HCT116 (cell line): ENCODE measurements around the gene EYA2.

ENCODE experiments used
- CBX3 ChIP-seq: IDR thresholded peaks from 2 replicates; pipeline ENCODE4 v1.6.1; 2012; ENCODE audit warnings: low read depth
- CEBPB ChIP-seq: IDR thresholded peaks from 2 replicates; pipeline ENCODE4 v1.6.1; 2012; ENCODE audit warnings: low read depth
- EZH2 ChIP-seq: fragments of 200-600 bp; sonication (generic); IDR thresholded peaks from 2 replicates; pipeline ENCODE4 v1.6.1; 2017; ENCODE audit warnings: antibody characterized with exemption, mixed run types
- EZH2phosphoT487 ChIP-seq: fragments of 200-600 bp; IDR thresholded peaks from 2 replicates; pipeline ENCODE4 v1.6.1; 2018; ENCODE audit warnings: antibody characterized with exemption, borderline replicate concordance
- JUND ChIP-seq: IDR thresholded peaks from 2 replicates; pipeline ENCODE4 v1.6.1; 2012
- POLR2A ChIP-seq: IDR thresholded peaks from 2 replicates; pipeline ENCODE4 v1.7.0; 2011; ENCODE audit warnings: borderline replicate concordance; ENCODE audit not compliant: insufficient read depth, insufficient read length; ENCODE audit errors: extremely low read depth
- POLR2AphosphoS5 ChIP-seq: IDR thresholded peaks from 2 replicates; pipeline ENCODE4 v1.6.1; 2011; ENCODE audit warnings: mild to moderate bottlenecking, low read depth, low read length, moderate library complexity
- RAD21 ChIP-seq: IDR thresholded peaks from 2 replicates; pipeline ENCODE4 v1.6.1; 2012; ENCODE audit warnings: low read depth, mild to moderate bottlenecking
- SP1 ChIP-seq: IDR thresholded peaks from 2 replicates; pipeline ENCODE4 v1.6.1; 2012; ENCODE audit warnings: low read depth
- ZFX ChIP-seq: fragments of 450-650 bp; IDR thresholded peaks from 2 replicates; pipeline ENCODE4 v1.6.1; 2017
- TF ChIP-seq, protein P1 (sequence below), 3 experiments: fragments of 200-600 bp in 1 of 3; sonication (generic) in 1 of 3; IDR thresholded peaks in 2 of 3; conservative IDR thresholded peaks in 1 of 3; 2 replicates each; pipeline ENCODE4 v1.5.1; 2012 to 2017; ENCODE audit warnings: low read depth in 2 of 3, low read length in 2 of 3, antibody characterized with exemption in 1 of 3, borderline replicate concordance in 1 of 3, control low read depth in 1 of 3, mild to moderate bottlenecking in 1 of 3, mixed read lengths in 1 of 3, mixed run types in 1 of 3, moderate library complexity in 1 of 3; ENCODE audit not compliant: insufficient read depth in 1 of 3
- TF ChIP-seq, protein P2 (sequence below): IDR thresholded peaks from 2 replicates; pipeline ENCODE4 v1.6.1; 2012
- TF ChIP-seq, protein P3 (sequence below): IDR thresholded peaks from 2 replicates; pipeline ENCODE4 v1.6.1; 2012
- TF ChIP-seq, protein P4 (sequence below): IDR thresholded peaks from 2 replicates; pipeline ENCODE4 v1.6.1; 2011; ENCODE audit warnings: mild to moderate bottlenecking, low read length, moderate library complexity; ENCODE audit not compliant: insufficient replicate concordance; ENCODE audit errors: extremely low read depth

DNA sequence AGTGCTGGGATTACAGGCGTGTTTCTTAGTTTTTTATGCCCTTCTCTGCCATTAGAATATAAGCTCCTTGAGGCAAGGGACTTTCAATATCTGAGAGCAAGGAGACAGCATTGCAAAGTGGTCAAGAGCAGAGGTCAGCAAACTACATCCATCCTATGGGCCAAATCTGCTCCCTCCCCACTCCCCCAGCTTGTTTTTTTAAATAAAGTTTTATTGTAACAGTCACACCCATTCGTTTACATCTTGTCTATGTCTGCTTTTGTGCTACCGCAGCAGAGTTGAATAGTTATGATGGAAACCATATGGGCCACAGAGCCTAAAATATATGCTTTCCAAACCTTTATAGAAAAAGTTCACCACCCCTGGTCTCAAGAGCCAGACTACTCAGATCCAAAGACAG, 227.9 kb downstream of the EYA2 start:
- TF ChIP-seq POLR2A (no peak), POLR2AphosphoS5 (no peak), EZH2 (no peak), JUND (no peak), EZH2phosphoT487 (no peak), CEBPB (no peak), CBX3 (no peak), SP1 (no peak), RAD21 (no peak), ZFX (no peak)
- TF ChIP-seq, protein P1, sequence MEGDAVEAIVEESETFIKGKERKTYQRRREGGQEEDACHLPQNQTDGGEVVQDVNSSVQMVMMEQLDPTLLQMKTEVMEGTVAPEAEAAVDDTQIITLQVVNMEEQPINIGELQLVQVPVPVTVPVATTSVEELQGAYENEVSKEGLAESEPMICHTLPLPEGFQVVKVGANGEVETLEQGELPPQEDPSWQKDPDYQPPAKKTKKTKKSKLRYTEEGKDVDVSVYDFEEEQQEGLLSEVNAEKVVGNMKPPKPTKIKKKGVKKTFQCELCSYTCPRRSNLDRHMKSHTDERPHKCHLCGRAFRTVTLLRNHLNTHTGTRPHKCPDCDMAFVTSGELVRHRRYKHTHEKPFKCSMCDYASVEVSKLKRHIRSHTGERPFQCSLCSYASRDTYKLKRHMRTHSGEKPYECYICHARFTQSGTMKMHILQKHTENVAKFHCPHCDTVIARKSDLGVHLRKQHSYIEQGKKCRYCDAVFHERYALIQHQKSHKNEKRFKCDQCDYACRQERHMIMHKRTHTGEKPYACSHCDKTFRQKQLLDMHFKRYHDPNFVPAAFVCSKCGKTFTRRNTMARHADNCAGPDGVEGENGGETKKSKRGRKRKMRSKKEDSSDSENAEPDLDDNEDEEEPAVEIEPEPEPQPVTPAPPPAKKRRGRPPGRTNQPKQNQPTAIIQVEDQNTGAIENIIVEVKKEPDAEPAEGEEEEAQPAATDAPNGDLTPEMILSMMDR (IDR thresholded peaks at IDR 0.05 in 2 of 3, conservative IDR thresholded peaks at IDR 0.05 in 1 of 3; ENCODE audit: borderline replicate concordance in 1 of 3, insufficient read depth in 1 of 3, low read depth in 2 of 3, low read length in 2 of 3) = no peak
- TF ChIP-seq, protein P2, sequence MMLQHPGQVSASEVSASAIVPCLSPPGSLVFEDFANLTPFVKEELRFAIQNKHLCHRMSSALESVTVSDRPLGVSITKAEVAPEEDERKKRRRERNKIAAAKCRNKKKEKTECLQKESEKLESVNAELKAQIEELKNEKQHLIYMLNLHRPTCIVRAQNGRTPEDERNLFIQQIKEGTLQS = no peak
- TF ChIP-seq, protein P3, sequence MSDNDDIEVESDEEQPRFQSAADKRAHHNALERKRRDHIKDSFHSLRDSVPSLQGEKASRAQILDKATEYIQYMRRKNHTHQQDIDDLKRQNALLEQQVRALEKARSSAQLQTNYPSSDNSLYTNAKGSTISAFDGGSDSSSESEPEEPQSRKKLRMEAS = no peak
- TF ChIP-seq, protein P4, sequence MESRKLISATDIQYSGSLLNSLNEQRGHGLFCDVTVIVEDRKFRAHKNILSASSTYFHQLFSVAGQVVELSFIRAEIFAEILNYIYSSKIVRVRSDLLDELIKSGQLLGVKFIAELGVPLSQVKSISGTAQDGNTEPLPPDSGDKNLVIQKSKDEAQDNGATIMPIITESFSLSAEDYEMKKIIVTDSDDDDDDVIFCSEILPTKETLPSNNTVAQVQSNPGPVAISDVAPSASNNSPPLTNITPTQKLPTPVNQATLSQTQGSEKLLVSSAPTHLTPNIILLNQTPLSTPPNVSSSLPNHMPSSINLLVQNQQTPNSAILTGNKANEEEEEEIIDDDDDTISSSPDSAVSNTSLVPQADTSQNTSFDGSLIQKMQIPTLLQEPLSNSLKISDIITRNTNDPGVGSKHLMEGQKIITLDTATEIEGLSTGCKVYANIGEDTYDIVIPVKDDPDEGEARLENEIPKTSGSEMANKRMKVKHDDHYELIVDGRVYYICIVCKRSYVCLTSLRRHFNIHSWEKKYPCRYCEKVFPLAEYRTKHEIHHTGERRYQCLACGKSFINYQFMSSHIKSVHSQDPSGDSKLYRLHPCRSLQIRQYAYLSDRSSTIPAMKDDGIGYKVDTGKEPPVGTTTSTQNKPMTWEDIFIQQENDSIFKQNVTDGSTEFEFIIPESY = no peak
